Neural cell (in vitro differentiated cells): Measurements from ENCODE around the gene JUND.

Experiments used
- EP300 ChIP-seq: fragments of 450-650 bp; conservative IDR thresholded peaks from 2 replicates; pipeline ENCODE4 v1.6.1; 2014; ENCODE audit warnings: antibody characterized with exemption, mild to moderate bottlenecking, moderate library complexity; ENCODE audit not compliant: poor library complexity, severe bottlenecking
- EZH2 ChIP-seq: fragments of 200-600, 300-800 bp; shearing (Covaris generic), sonication (generic); IDR thresholded peaks from 2 replicates; pipeline ENCODE4 v1.6.1; 2014; ENCODE audit warnings: antibody characterized with exemption, low read length, borderline replicate concordance, mild to moderate bottlenecking; ENCODE audit not compliant: insufficient read depth, poor library complexity, severe bottlenecking
- MXI1 ChIP-seq: fragments of 450-650 bp; conservative IDR thresholded peaks from 2 replicates; pipeline ENCODE4 v1.6.1; 2014; ENCODE audit warnings: antibody characterized with exemption, mild to moderate bottlenecking; ENCODE audit not compliant: poor library complexity, severe bottlenecking
- POLR2AphosphoS5 ChIP-seq: IDR thresholded peaks from 2 replicates; pipeline ENCODE4 v1.6.1; 2012
- SMC3 ChIP-seq: fragments of 450-650 bp; conservative IDR thresholded peaks from 2 replicates; pipeline ENCODE4 v1.6.1; 2014; ENCODE audit warnings: antibody characterized with exemption, mild to moderate bottlenecking, moderate library complexity; ENCODE audit not compliant: poor library complexity
- TF ChIP-seq, protein P1 (sequence below): fragments of 450-650 bp; IDR thresholded peaks from 2 replicates; pipeline ENCODE4 v1.5.1; 2014; ENCODE audit warnings: antibody characterized with exemption, mild to moderate bottlenecking, moderate library complexity; ENCODE audit not compliant: poor library complexity, severe bottlenecking

DNA sequence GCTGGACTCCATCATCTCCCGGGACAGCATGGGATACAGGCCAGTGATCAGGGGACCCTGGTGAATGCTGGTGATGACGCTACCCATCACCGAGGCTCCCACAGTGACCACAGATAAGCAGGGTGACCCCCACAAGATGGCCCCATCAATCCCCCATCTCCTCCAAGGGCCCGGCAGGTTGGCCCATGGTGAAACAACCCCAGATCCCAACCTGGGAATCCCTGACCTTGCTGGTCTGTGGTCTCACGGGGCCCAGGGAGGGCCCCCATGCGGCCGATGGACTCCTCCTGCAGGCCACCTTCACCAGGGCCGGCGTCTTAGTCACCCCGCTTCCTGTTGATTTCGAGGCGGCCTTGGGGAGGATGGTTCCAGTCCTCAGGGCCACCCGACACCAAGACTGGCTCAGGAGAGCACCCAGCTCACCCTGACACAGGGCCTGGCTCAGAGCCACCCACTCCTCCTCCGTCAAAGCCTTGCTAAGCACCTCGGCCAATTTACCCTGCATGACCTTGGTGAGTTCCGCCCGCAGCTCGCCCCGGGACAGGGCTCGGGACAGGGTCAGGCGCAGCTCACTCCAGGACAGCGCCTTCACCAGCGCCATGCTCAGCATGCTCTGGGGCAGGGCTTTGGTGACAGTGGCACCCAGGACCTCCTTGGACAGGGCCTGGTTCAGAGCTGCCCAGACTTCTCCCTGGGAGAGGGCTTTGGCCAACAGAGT lies 17.1 kb downstream of the JUND start:
- TF ChIP-seq POLR2AphosphoS5 (no peak), SMC3 (no peak), EZH2 (no peak), MXI1 (no peak), EP300 (no peak)
- TF ChIP-seq, protein P1, sequence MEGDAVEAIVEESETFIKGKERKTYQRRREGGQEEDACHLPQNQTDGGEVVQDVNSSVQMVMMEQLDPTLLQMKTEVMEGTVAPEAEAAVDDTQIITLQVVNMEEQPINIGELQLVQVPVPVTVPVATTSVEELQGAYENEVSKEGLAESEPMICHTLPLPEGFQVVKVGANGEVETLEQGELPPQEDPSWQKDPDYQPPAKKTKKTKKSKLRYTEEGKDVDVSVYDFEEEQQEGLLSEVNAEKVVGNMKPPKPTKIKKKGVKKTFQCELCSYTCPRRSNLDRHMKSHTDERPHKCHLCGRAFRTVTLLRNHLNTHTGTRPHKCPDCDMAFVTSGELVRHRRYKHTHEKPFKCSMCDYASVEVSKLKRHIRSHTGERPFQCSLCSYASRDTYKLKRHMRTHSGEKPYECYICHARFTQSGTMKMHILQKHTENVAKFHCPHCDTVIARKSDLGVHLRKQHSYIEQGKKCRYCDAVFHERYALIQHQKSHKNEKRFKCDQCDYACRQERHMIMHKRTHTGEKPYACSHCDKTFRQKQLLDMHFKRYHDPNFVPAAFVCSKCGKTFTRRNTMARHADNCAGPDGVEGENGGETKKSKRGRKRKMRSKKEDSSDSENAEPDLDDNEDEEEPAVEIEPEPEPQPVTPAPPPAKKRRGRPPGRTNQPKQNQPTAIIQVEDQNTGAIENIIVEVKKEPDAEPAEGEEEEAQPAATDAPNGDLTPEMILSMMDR, result no peak
